Ascending aorta (tissue), 2 donors: ENCODE data around the gene USP48. TPM values are rescaled to one million over a fixed set of nuclear protein-coding genes. Genes with fewer than 3 reads are reported as not detected.

ENCODE experiments used
- DNase-seq, 2 donors: peaks; one replicate each; pipeline ENCODE4 v3.0.0-alpha.2; 2019; ENCODE audit warnings: low spot score in 2 of 2
- H3K27ac ChIP-seq, 2 donors: fragments of 200-600 bp; sonication (generic); one replicate each; pipeline ENCODE4 v1.5.1; 2016 to 2017; ENCODE audit warnings: mild to moderate bottlenecking in 1 of 2
- H3K27me3 ChIP-seq: fragments of 200-600 bp; sonication (generic); one replicate; pipeline ENCODE4 v1.5.1; 2017
- H3K36me3 ChIP-seq, 2 donors: fragments of 200-600 bp; sonication (generic); one replicate each; pipeline ENCODE4 v1.5.1; 2016
- H3K4me1 ChIP-seq, 2 donors: fragments of 200-600 bp; sonication (generic); one replicate each; pipeline ENCODE4 v1.5.1; 2016 to 2017; ENCODE audit warnings: mild to moderate bottlenecking in 1 of 2
- H3K4me3 ChIP-seq, 2 donors: fragments of 200-600 bp; sonication (generic); one replicate each; pipeline ENCODE4 v1.5.1; 2016 to 2017; ENCODE audit warnings: mild to moderate bottlenecking in 1 of 2
- H3K9me3 ChIP-seq, 2 donors: fragments of 200-600 bp; sonication (generic); one replicate each; pipeline ENCODE4 v1.5.1; 2016
- CTCF ChIP-seq, 3 experiments: fragments of 200-600 bp in 2 of 3; fragments of 450-650 bp in 1 of 3; sonication (generic) in 2 of 3; IDR thresholded peaks; one replicate each; pipeline ENCODE4 v1.5.1; 2016 to 2019; ENCODE audit warnings: antibody characterized with exemption in 3 of 3, mild to moderate bottlenecking in 1 of 3, moderate library complexity in 1 of 3
- intact Hi-C: fragments of 100-400 bp; cut with DNase I; formaldehyde crosslinking; loops from one replicate; pipeline ENCODE4 v1.15.1; 2023
- total RNA-seq: library from RNA; depleted of rRNA; stranded (reverse); fragments of >200 nt; gene quantifications from one replicate; pipeline ENCODE4 v1.1.0, GENCODE V29; 2016

The USP48 gene
- total RNA-seq, 1 donor from 2014 or later, result 41.3 TPM

DNA sequence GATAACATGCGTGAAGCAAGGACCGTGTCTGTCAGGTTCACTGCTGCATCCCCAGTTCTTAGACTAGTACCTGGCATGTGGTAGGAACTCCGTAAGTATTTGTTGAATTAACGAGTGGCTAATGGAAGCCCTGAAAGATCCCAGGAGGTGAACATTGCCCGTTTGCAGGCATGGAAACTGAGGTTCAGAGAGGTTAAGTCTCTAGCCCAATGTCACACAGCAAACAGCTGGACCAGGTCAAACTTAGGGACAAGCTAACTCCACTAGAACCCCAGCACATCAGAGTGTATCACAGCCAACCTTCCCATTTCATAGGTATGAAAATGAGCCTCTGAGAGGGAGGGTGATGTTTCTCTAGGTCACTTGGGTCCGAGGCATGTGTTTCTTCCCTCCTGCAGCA lies 141.4 kb downstream of the USP48 start:
- no peaks in the 10 kb centered on the region for H3K36me3 ChIP-seq
- no peak overlapping the region for H3K4me3 ChIP-seq
- intact Hi-C loops, result no loop called here
- no peak for DNase-seq
- no peak for TF ChIP-seq CTCF (IDR thresholded peaks at IDR 0.05)
- no peak overlapping the region for H3K27ac ChIP-seq
- no peaks in the 10 kb centered on the region for H3K9me3 ChIP-seq
- H3K4me1 ChIP-seq, result no peaks in the 10 kb centered on the region
- H3K27me3 ChIP-seq, result no peaks in the 10 kb centered on the region

- Histone ChIP-seq H3K4me3 (no peak overlapping the region), H3K27ac (no peak overlapping the region), H3K9me3 (no peaks in the 10 kb centered on the region), H3K36me3 (no peaks in the 10 kb centered on the region), H3K4me1 (no peaks in the 10 kb centered on the region), H3K27me3 (no peaks in the 10 kb centered on the region)
- intact Hi-C loops, result no loop called here
- TF ChIP-seq CTCF (IDR thresholded peaks at IDR 0.05), result no peak
- no peak for DNase-seq
Observed at GRCh38 chr1:21641076-21641475, 141.9 kb downstream of the USP48 start.

DNA sequence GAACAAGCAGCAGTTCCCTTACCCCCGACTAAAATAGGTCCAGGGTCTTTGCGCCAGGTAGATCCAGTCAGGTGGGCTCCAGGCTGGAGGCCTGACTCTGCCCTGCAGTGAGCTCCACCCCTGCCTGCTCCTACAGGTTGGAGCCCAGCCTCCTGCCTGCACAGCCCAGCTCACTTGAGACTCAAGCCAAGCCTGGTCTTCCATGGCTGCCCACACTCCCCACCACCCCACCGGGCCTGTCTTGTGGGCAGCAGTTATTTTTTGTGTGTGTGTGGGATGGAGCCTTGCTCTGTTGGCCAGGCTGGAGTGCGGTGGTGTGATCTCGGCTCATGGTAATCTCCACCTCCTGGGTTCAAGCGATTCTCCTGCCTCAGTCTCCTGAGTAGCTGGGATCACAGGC lies 142.3 kb downstream of the USP48 start:
- Histone ChIP-seq H3K9me3 (no peaks in the 10 kb centered on the region), H3K4me1 (no peaks in the 10 kb centered on the region), H3K4me3 (no peak overlapping the region), H3K27me3 (no peaks in the 10 kb centered on the region), H3K27ac (no peak overlapping the region), H3K36me3 (no peaks in the 10 kb centered on the region)
- intact Hi-C loops, result no loop called here
- no peak for DNase-seq
- no peak for TF ChIP-seq CTCF (IDR thresholded peaks at IDR 0.05)

GRCh38 chr1:21639594-21640041 lies 143.3 kb downstream of the USP48 start:
- TF ChIP-seq CTCF (IDR thresholded peaks at IDR 0.05), result no peak
- H3K4me3 ChIP-seq, result no peak overlapping the region
- no peaks in the 10 kb centered on the region for H3K4me1 ChIP-seq
- no peaks in the 10 kb centered on the region for H3K36me3 ChIP-seq
- no peak for DNase-seq
- H3K27me3 ChIP-seq, result no peaks in the 10 kb centered on the region
- H3K9me3 ChIP-seq, result no peaks in the 10 kb centered on the region
- intact Hi-C loops, result no loop called here
- no peak overlapping the region for H3K27ac ChIP-seq

DNA sequence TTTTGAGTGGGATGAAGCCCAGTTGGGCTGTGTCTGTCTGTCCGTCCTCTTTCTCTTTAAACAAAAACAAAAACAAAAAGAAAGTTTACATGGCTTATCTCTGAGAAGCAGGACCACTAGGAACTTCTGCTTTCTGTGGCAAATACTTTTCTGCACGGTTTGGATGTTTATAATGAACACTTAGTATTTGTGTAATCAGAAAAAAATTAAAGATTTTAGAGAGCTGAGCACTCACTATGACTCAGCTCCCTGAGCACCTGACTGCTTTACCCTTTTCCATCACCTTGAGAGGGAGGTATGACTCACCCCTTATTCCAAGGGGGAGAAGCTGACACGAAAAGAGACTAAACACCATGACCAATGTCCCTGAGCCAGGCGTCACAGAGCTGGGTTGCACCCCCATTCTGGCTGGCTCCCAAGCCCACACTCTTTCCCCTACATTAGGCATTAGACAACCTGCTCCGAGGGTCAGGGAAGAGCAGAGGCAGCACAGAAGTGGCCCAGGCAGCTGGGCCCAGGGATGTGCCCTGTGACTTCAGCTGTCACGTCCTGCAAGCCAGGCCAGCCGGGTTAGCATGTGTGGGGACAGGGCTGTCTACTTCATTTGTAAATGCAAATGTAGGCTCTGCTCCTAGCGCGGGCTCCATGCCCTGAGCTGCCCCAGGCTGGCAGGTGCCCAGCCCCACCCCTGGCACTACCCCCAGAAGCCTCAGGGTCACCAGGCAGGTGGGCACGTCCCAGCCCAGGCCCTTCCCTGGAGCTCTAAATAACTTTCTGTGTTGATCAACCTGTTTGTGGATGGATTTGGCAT lies 144.2 kb downstream of the USP48 start:
- Histone ChIP-seq H3K27me3 (no peaks in the 10 kb centered on the region), H3K9me3 (no peaks in the 10 kb centered on the region), H3K36me3 (no peaks in the 10 kb centered on the region), H3K4me3 (no peak overlapping the region), H3K27ac (no peak overlapping the region), H3K4me1 (no peaks in the 10 kb centered on the region)
- intact Hi-C loops, result no loop called here
- no peak for DNase-seq
- TF ChIP-seq CTCF (IDR thresholded peaks at IDR 0.05), result no peak
